SK-N-SH treated with all-trans-retinoic acid at 6 μM for 48 hours (cell line): Measurements from ENCODE around the gene NFATC2IP.

Experiments
- ARNTL ChIP-seq: fragments of 450-650 bp; formaldehyde crosslinking; IDR thresholded peaks from 2 replicates; pipeline ENCODE4 v1.5.0; 2020; ENCODE audit warnings: low read depth, mild to moderate bottlenecking, moderate library complexity, borderline replicate concordance
- CREB5 ChIP-seq: fragments of 250-450 bp; sonication (Bioruptor Pico); IDR thresholded peaks from 2 replicates; pipeline ENCODE4 v1.5.1; 2020; ENCODE audit warnings: low read depth, mild to moderate bottlenecking, moderate library complexity
- CSDC2 ChIP-seq: fragments of 250-450 bp; sonication (Bioruptor Pico); IDR thresholded peaks from 2 replicates; pipeline ENCODE4 v1.5.0; 2020; ENCODE audit warnings: mild to moderate bottlenecking, moderate library complexity
- PATZ1 ChIP-seq: fragments of 250-450 bp; sonication (Bioruptor Pico); IDR thresholded peaks from 2 replicates; pipeline ENCODE4 v1.8.0; 2020; ENCODE audit warnings: mild to moderate bottlenecking, moderate library complexity, borderline replicate concordance
- RARB ChIP-seq: fragments of 250-450 bp; sonication (Bioruptor Pico); IDR thresholded peaks from 2 replicates; pipeline ENCODE4 v1.8.0; 2021; ENCODE audit warnings: mild to moderate bottlenecking, moderate library complexity
- SNAI2 ChIP-seq: fragments of 250-450 bp; sonication (Bioruptor Pico); IDR thresholded peaks from 2 replicates; pipeline ENCODE4 v1.5.0; 2020; ENCODE audit warnings: mild to moderate bottlenecking, moderate library complexity
- ZFP3 ChIP-seq: fragments of 250-450 bp; sonication (Bioruptor Pico); IDR thresholded peaks from 2 replicates; pipeline ENCODE4 v1.5.0; 2020; ENCODE audit warnings: mild to moderate bottlenecking, moderate library complexity
- ZFP30 ChIP-seq: fragments of 450-650 bp; formaldehyde crosslinking; IDR thresholded peaks from 2 replicates; pipeline ENCODE4 v1.5.0; 2022; ENCODE audit warnings: mild to moderate bottlenecking, moderate library complexity
- ZNF565 ChIP-seq: fragments of 450-650 bp; formaldehyde crosslinking; conservative IDR thresholded peaks from 2 replicates; pipeline ENCODE4 v1.5.0; 2020; ENCODE audit warnings: low read depth, mild to moderate bottlenecking, moderate library complexity
- ZNF8 ChIP-seq: fragments of 450-650 bp; formaldehyde crosslinking; IDR thresholded peaks from 2 replicates; pipeline ENCODE4 v1.5.0; 2020; ENCODE audit warnings: mild to moderate bottlenecking, moderate library complexity

GRCh38 chr16:28958216-28958615 lies 7.5 kb downstream of the NFATC2IP start:
- TF ChIP-seq CSDC2: no peak
- no peak for TF ChIP-seq ARNTL (CRISPR knock-in tag)
- TF ChIP-seq ZFP3 (CRISPR knock-in tag): no peak
- TF ChIP-seq SNAI2: no peak
- no peak for TF ChIP-seq CREB5
- TF ChIP-seq PATZ1 (CRISPR knock-in tag): no peak
- no peak for TF ChIP-seq RARB (CRISPR knock-in tag)
- TF ChIP-seq ZFP30 (CRISPR knock-in tag): no peak
- TF ChIP-seq ZNF8 (CRISPR knock-in tag): no peak
- no peak for TF ChIP-seq ZNF565 (CRISPR knock-in tag)
